Right renal cortex interstitium (tissue), 3 donors: Measurements from ENCODE around the gene EFEMP1. TPM values are rescaled to one million over a fixed set of nuclear protein-coding genes. Genes with fewer than 3 reads are reported as not detected.
A peak's percentile ranks its signal among the peaks of the same experiment; 100 is the strongest.

Experiments
- DNase-seq, 3 donors: peaks; one replicate each; pipeline ENCODE4 v3.0.0-alpha.2; 2013; ENCODE audit warnings: low read depth in 3 of 3, low spot score in 2 of 3
- polyA plus RNA-seq, 3 donors: library from polyadenylated mRNA; unstranded; fragments of 120-200 nt; gene quantifications; one replicate each; pipeline ENCODE4 v1.2.1, GENCODE V29; 2013; ENCODE audit not compliant: insufficient read length in 3 of 3

EFEMP1 gene
- polyA plus RNA-seq, 3 donors = 91.9 to 111 (median 107) TPM

GRCh38 chr2:55871637-55872036 lies 51.9 kb downstream of the EFEMP1 start:
- DNase-seq = no peak

GRCh38 chr2:55869637-55870325 lies 53.8 kb downstream of the EFEMP1 start:
- DNase-seq = no peak

- no peak for DNase-seq
These were observed 58.3 kb downstream of the EFEMP1 start for GRCh38 chr2:55865096-55865835.

GRCh38 chr2:55864351-55865084 lies 59.1 kb downstream of the EFEMP1 start:
- no peak for DNase-seq

GRCh38 chr2:55862673-55863390 lies 60.8 kb downstream of the EFEMP1 start:
- no peak for DNase-seq

GRCh38 chr2:55862246-55862645 lies 61.3 kb downstream of the EFEMP1 start:
- no peak for DNase-seq

- no peak for DNase-seq
These were observed 61.8 kb downstream of the EFEMP1 start for GRCh38 chr2:55861733-55862132.

- DNase-seq = no peak
These were observed 62.8 kb downstream of the EFEMP1 start for GRCh38 chr2:55860832-55861231.

GRCh38 chr2:55859875-55860274 lies 63.7 kb downstream of the EFEMP1 start:
- no peak for DNase-seq

GRCh38 chr2:55857766-55858165 lies 65.8 kb downstream of the EFEMP1 start:
- DNase-seq = no peak

- DNase-seq = no peak
These were observed 66.6 kb downstream of the EFEMP1 start for GRCh38 chr2:55856936-55857335.

- DNase-seq = no peak
These were observed 75.5 kb downstream of the EFEMP1 start for GRCh38 chr2:55848096-55848495.

GRCh38 chr2:55846426-55846825 lies 77.2 kb downstream of the EFEMP1 start:
- DNase-seq = no peak

GRCh38 chr2:55844986-55845385 lies 78.6 kb downstream of the EFEMP1 start:
- DNase-seq = no peak

GRCh38 chr2:55843994-55844345 lies 79.6 kb downstream of the EFEMP1 start:
- DNase-seq = no peak

GRCh38 chr2:55843096-55843993 lies 80.2 kb downstream of the EFEMP1 start:
- peak; percentile 60 to 64 (median 62) for DNase-seq

- DNase-seq = no peak
These were observed 81.5 kb downstream of the EFEMP1 start for GRCh38 chr2:55842046-55842445.

- no peak for DNase-seq
These were observed 83.1 kb downstream of the EFEMP1 start for GRCh38 chr2:55840460-55840859.

GRCh38 chr2:55839182-55839819 lies 84.3 kb downstream of the EFEMP1 start:
- DNase-seq = no peak

- no peak for DNase-seq
These were observed 84.9 kb downstream of the EFEMP1 start for GRCh38 chr2:55838653-55839052.
